IPS-18c (cell line): Measurements from ENCODE around the gene LAMC2.

Experiments
- H3K4me3 ChIP-seq: 2 replicates; pipeline ENCODE4 v1.7.0; 2013; ENCODE audit warnings: low read depth, mild to moderate bottlenecking, low read length, moderate library complexity; ENCODE audit not compliant: insufficient read depth
- H3K9me3 ChIP-seq: one replicate; pipeline ENCODE4 v1.6.1; 2013; ENCODE audit warnings: mild to moderate bottlenecking, low read length, moderate library complexity; ENCODE audit not compliant: control insufficient read depth, insufficient read depth

The LAMC2 gene

GRCh38 chr1:183198463-183198862, 12.4 kb downstream of the LAMC2 start:
- no peak overlapping the region for H3K4me3 ChIP-seq

GRCh38 chr1:183199304-183199703, 13.2 kb downstream of the LAMC2 start:
- H3K4me3 ChIP-seq, result no peak overlapping the region
- H3K9me3 ChIP-seq, result no peaks in the 10 kb centered on the region

More at GRCh38 chr1:183198463-183198862, 12.4 kb downstream of the LAMC2 start:
- H3K9me3 ChIP-seq, result no peaks in the 10 kb centered on the region

GRCh38 chr1:183200451-183200850, 14.4 kb downstream of the LAMC2 start:
- H3K4me3 ChIP-seq, result no peak overlapping the region

GRCh38 chr1:183203094-183203493, 17.0 kb downstream of the LAMC2 start:
- H3K9me3 ChIP-seq, result no peaks in the 10 kb centered on the region
- no peak overlapping the region for H3K4me3 ChIP-seq

More at GRCh38 chr1:183200451-183200850, 14.4 kb downstream of the LAMC2 start:
- H3K9me3 ChIP-seq, result no peaks in the 10 kb centered on the region

GRCh38 chr1:183205196-183205781, 19.2 kb downstream of the LAMC2 start:
- Histone ChIP-seq H3K4me3 (no peak overlapping the region), H3K9me3 (no peaks in the 10 kb centered on the region)

GRCh38 chr1:183206538-183207122, 20.6 kb downstream of the LAMC2 start:
- Histone ChIP-seq H3K9me3 (no peaks in the 10 kb centered on the region), H3K4me3 (no peak overlapping the region)

GRCh38 chr1:183209533-183210158, 23.6 kb downstream of the LAMC2 start:
- no peaks in the 10 kb centered on the region for H3K9me3 ChIP-seq

GRCh38 chr1:183210681-183211080, 24.6 kb downstream of the LAMC2 start:
- no peaks in the 10 kb centered on the region for H3K9me3 ChIP-seq
- H3K4me3 ChIP-seq, result no peak overlapping the region

More at GRCh38 chr1:183209533-183210158, 23.6 kb downstream of the LAMC2 start:
- no peak overlapping the region for H3K4me3 ChIP-seq

- no peaks in the 10 kb centered on the region for H3K9me3 ChIP-seq
- H3K4me3 ChIP-seq, result no peak overlapping the region
These were observed 26.8 kb downstream of the LAMC2 start for GRCh38 chr1:183212870-183213269.

GRCh38 chr1:183214021-183214970, 28.2 kb downstream of the LAMC2 start:
- Histone ChIP-seq H3K9me3 (no peaks in the 10 kb centered on the region), H3K4me3 (no peak overlapping the region)

- Histone ChIP-seq H3K9me3 (no peaks in the 10 kb centered on the region), H3K4me3 (no peak overlapping the region)
These were observed 29.1 kb downstream of the LAMC2 start for GRCh38 chr1:183215076-183215720.

- Histone ChIP-seq H3K4me3 (no peak overlapping the region), H3K9me3 (no peaks in the 10 kb centered on the region)
These were observed 29.9 kb downstream of the LAMC2 start for GRCh38 chr1:183215936-183216335.

GRCh38 chr1:183218027-183218618, 32.1 kb downstream of the LAMC2 start:
- no peaks in the 10 kb centered on the region for H3K9me3 ChIP-seq

GRCh38 chr1:183218971-183219615, 33.0 kb downstream of the LAMC2 start:
- no peak overlapping the region for H3K4me3 ChIP-seq

More at GRCh38 chr1:183218027-183218618, 32.1 kb downstream of the LAMC2 start:
- no peak overlapping the region for H3K4me3 ChIP-seq

GRCh38 chr1:183219616-183220009, 33.5 kb downstream of the LAMC2 start:
- H3K4me3 ChIP-seq, result no peak overlapping the region

More at GRCh38 chr1:183218971-183219615, 33.0 kb downstream of the LAMC2 start:
- H3K9me3 ChIP-seq, result no peaks in the 10 kb centered on the region

GRCh38 chr1:183222909-183223308, 36.8 kb downstream of the LAMC2 start:
- Histone ChIP-seq H3K9me3 (no peaks in the 10 kb centered on the region), H3K4me3 (no peak overlapping the region)

More at GRCh38 chr1:183219616-183220009, 33.5 kb downstream of the LAMC2 start:
- no peaks in the 10 kb centered on the region for H3K9me3 ChIP-seq
